Astrocyte (in vitro differentiated cells and primary cell): ENCODE data around the gene NOP56.

Experiments used
- CTCF ChIP-seq: IDR thresholded peaks from 2 replicates; pipeline ENCODE4 v1.5.1; 2011; ENCODE audit warnings: low read depth, mild to moderate bottlenecking, inconsistent platforms, low read length, moderate library complexity; ENCODE audit not compliant: insufficient read depth
- EZH2 ChIP-seq: IDR thresholded peaks from 2 replicates; pipeline ENCODE4 v1.6.1; 2012; ENCODE audit warnings: mild to moderate bottlenecking, low read length, inconsistent platforms; ENCODE audit not compliant: insufficient read depth

GRCh38 chr20:2656471-2657117, 4.2 kb downstream of the NOP56 start:
- TF ChIP-seq CTCF (no peak), EZH2 (no peak)
